GM12874 (cell line): Measurements from ENCODE around the gene HEXIM1.

Experiments used
- CTCF ChIP-seq: IDR thresholded peaks from 2 replicates; pipeline ENCODE4 v1.5.1; 2011; ENCODE audit warnings: low read depth, mild to moderate bottlenecking, control low read depth, low read length, moderate library complexity; ENCODE audit not compliant: insufficient read depth

Gene HEXIM1

GRCh38 chr17:45115871-45116270 is 32.4 kb upstream of the HEXIM1 start:
- no peak for TF ChIP-seq CTCF

GRCh38 chr17:45116434-45117016 is 31.8 kb upstream of the HEXIM1 start:
- TF ChIP-seq CTCF, result no peak

GRCh38 chr17:45117334-45117733 is 30.9 kb upstream of the HEXIM1 start:
- TF ChIP-seq CTCF, result no peak

- TF ChIP-seq CTCF, result no peak
Measured at GRCh38 chr17:45117848-45118646, 30.2 kb upstream of the HEXIM1 start.

- TF ChIP-seq CTCF, result no peak
Measured at GRCh38 chr17:45118691-45119090, 29.6 kb upstream of the HEXIM1 start.

GRCh38 chr17:45119964-45120363 is 28.3 kb upstream of the HEXIM1 start:
- TF ChIP-seq CTCF, result no peak

- no peak for TF ChIP-seq CTCF
Measured at GRCh38 chr17:45120558-45120957, 27.7 kb upstream of the HEXIM1 start.
